Right renal cortex interstitium (tissue), 3 donors: ENCODE data around the gene TRMT10B. TPM values are rescaled to one million over a fixed set of nuclear protein-coding genes. Genes with fewer than 3 reads are reported as not detected.
"Not testable (repeated sequence)": the region's sequence is repeated elsewhere in the genome, so short reads cannot be mapped to it uniquely, and the experiment has no call there.

ENCODE experiments used
- DNase-seq, 3 donors: peaks; one replicate each; pipeline ENCODE4 v3.0.0-alpha.2; 2013; ENCODE audit warnings: low read depth in 3 of 3, low spot score in 2 of 3
- polyA plus RNA-seq, 3 donors: library from polyadenylated mRNA; unstranded; fragments of 120-200 nt; gene quantifications; one replicate each; pipeline ENCODE4 v1.2.1, GENCODE V29; 2013; ENCODE audit not compliant: insufficient read length in 3 of 3

The TRMT10B gene
- polyA plus RNA-seq, 3 donors, result 14.1 to 14.7 (median 14.5) TPM

DNA sequence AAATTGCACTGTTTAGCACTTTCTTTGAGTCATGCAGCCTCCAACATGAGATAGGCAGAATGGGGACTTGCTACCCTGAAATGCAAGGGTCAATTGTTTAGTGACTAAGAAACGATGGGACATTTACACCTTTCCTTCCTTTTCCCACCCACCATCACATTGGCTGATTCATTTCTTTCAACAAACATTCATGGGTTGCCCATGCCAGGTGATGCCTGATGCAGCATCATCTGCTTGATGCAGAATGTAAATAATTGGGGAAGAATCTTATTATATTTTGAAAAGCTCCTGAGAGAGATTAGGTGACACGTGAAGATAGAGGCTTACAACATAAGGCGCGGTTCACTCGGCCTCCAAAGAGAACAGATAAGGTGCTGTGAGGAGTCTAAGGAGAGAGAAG, 4.5 kb upstream of the TRMT10B start:
- no peak for DNase-seq

DNA sequence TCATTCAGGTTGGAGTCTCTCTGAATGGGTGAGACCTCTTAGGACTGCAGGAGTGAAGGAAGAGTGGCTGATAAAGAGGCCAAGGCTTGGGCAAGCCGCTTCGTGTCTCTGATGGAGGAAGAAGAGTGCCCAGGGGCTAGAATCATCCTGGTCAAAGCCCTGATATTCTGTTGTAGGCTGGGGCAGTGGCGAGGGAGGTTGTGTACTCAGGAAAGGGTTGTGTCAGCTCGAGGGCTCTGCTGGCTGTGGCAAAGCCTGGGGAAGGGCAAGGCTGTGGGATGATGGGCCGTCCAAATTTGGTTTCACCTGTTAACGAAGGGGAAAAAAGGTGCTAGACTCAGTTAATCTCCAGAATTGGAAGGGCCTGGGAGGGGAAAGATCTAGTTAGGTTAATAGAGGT, 2.4 kb upstream of the TRMT10B start:
- DNase-seq, result no peak

DNA sequence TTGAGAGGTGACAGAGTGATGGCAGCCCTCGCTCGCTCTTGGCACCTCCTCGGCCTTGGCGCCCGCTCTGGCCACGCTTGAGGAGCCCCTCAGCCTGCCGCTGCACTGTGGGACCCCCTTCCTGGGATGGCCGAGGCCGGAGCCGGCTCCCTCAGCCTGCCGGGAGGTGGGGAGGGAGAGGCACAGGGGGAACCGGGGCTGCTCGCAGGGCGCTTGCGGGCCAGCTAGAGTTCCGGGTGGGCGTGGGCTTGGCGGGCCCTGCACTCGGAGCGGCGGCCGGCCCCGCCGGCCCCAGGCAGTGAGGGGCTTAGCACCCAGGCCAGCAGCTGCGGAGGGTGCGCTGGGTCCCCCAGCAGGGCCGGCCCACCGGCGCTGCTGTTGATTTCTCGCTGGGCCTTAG, 1.9 kb upstream of the TRMT10B start:
- not testable (repeated sequence) for DNase-seq

GRCh38 chr9:37752112-37752511, 1.5 kb upstream of the TRMT10B start:
- not testable (repeated sequence) for DNase-seq

- no peak for DNase-seq
Measured at GRCh38 chr9:37752642-37753488, 740 bp upstream of the TRMT10B start.

GRCh38 chr9:37758747-37759146, 5.1 kb downstream of the TRMT10B start:
- DNase-seq, result no peak

- no peak for DNase-seq
Measured at GRCh38 chr9:37760416-37761161, 7.0 kb downstream of the TRMT10B start.

DNA sequence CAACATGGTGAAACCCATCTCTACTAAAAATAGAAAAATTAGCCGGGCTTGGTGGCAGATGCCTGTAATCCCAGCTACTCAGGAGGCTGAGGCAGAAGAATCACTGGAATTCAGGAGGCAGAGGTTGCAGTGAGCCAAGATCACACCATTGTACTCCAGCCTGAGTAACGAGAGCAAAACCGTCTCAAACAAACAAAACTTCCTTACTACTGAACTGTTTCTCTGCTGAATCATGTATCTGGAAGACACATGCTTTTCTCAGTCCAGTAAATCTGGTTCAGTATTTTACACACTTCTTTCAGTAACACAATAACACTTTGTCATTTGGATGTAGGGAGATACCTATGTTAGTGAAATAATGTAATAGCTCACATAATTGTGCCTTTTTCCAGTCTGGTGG, 7.9 kb downstream of the TRMT10B start:
- DNase-seq, result no peak

DNA sequence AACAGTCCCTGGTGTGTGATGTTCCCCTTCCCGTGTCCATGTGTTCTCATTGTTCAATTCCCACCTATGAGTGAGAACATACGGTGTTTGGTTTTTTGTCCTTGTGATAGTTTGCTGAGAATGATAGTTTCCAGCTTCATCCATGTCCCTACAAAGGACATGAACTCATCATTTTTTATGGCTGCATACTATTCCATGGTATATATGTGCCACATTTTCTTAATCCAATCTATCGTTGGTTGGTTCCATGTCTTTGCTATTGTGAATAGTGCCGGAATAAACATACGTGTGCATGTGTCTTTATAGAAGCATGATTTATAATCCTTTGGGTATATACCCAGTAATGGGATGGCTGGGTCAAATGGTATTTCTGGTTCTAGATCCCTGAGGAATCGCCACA, 11.7 kb downstream of the TRMT10B start:
- not testable (repeated sequence) for DNase-seq

DNA sequence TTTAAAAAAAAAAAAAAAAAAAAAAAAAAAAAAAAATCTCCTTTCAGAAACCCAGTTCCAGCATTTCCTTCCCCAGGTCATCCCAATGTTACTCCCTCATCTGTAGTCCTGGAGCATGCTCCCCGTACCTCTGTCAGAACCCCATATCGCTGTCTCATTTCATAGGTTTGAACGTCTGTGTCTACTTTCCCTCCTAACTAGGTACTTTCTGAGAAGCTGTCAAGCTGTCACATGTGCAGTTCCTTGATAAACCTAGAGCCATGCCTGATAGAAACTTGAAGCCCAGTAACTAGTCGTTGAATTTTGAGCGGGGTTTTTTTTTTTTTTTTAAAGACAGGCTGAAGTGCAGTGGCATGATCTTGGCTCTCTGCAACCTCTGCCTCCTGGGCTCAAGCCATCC, 15.7 kb downstream of the TRMT10B start:
- no peak for DNase-seq

DNA sequence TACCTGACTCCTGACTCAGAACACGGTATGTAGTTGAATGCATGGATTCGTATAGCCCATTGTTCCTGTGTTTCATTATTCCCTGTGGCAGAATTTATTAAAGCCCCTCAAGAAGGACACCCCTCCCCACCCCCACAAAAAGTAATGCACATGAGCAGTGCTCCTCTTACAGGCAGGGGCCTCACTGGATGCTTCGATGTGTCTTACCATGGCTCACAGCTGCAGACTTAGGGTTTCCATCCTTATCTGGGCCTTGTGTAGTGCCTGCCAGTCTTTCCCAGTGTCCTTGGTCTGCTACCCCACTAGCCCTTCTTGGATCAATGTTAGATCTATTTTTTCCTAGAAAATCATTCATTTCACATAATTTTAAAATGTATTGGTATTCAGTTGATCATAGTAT, 16.4 kb downstream of the TRMT10B start:
- DNase-seq, result no peak

DNA sequence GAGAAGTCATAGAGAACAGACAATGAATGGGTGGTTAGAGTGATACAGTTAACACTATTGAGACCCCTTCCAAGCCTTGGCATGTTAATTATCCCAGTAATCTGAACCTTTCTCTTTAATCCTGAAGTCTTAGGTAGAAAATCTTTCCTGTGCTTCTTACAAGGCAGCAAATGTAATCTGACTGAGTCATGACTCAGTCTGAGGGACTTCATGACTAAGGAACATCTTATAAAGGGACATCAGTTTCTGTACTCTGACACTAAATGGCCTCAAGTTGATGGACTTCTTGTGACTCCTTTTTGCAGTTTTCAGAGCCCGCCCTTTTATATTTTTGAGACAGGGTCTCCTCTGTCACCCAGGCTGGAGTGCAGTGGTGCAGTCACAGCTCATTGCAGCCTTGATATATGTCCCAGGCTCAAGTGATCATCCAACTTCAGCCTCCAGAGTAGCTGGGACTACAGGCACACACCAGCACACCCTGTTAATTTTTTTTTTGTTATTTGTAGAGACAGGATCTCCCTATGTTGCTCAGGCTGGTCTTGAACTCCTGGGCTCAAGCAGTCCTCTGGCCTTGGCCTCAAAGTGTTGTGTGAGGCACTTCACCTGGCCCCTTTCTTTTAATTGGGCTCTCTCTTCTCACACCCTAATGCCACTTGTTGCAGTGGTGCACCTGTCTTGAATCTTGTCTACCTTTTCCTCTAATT, 21.8 kb downstream of the TRMT10B start:
- no peak for DNase-seq

GRCh38 chr9:37776328-37776727, 22.7 kb downstream of the TRMT10B start:
- DNase-seq, result no peak

- DNase-seq, result no peak
Measured at GRCh38 chr9:37778534-37778933, 24.9 kb downstream of the TRMT10B start.

DNA sequence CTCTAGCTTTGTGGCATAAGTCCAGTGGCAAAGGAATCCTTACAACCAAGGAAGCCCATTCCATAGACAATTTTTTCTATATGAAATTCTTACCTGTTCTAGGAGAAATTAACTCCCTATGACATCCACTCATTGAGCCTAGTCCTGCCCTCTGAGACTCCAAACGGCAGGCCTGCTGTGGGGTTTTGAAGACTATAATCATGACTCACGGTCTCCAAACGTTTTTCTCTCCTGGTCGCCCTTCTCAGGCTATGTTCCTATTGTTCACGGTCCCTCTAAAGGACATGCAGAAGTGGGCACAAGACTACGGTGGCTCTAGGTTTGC, 30.6 kb downstream of the TRMT10B start:
- DNase-seq, result no peak

- peak; percentile 78 to 84 (median 78) for DNase-seq
Measured at GRCh38 chr9:37784616-37785483, 31.2 kb downstream of the TRMT10B start, which contains the start of gene EXOSC3. TSS of gene EXOSC3 (minus strand) at chr9:37785064. CDS start at chr9:37785044, 20 bp downstream.

DNA sequence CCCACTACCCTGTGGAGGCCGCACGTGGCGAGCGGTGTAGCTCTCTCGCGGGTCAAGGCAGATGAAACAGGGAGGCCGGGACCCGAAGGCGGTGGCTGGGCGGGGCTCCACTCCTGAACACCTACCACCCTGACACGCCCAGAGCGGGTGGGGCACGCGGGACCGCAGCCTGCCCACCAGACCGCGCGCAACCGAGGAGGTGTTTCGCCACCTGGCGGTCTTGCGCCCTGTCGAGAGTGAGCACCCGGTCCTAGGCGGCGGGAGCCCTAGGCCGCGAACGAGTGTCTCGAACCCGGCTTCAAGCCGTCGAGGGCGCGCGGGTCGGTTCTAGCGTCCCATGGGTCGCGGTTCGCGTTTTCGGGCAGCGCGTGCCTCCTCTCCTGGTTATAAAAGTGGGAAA, 33.5 kb downstream of the TRMT10B start:
- DNase-seq, result no peak

DNA sequence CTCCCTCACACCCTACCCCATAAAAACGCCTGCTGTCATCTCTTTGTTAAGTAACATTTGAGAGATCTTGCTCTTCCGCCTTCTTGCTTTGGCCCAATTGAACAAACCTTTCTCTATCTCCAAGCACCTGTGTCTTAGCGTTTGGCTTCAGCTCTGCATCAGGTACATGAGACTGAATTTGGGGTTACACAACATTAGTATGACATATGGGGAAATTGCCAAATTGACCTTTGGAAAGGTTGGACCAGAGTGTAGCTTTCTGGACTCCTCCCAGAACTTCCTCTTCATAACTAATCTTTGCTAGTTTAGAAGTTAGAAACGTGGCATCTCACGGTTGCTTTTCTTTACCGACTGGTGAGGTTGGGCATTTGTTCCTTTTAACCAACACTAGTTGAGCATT, 34.7 kb downstream of the TRMT10B start:
- DNase-seq, result no peak

GRCh38 chr9:37790096-37790495, 36.5 kb downstream of the TRMT10B start:
- DNase-seq, result no peak

- DNase-seq, result no peak
Measured at GRCh38 chr9:37792122-37792521, 38.5 kb downstream of the TRMT10B start.
